Measurements from ENCODE around the gene GCNT2.
"Not testable (repeated sequence)": the region's sequence is repeated elsewhere in the genome, so short reads cannot be mapped to it uniquely, and the experiment has no call there.

Gene GCNT2

DNA sequence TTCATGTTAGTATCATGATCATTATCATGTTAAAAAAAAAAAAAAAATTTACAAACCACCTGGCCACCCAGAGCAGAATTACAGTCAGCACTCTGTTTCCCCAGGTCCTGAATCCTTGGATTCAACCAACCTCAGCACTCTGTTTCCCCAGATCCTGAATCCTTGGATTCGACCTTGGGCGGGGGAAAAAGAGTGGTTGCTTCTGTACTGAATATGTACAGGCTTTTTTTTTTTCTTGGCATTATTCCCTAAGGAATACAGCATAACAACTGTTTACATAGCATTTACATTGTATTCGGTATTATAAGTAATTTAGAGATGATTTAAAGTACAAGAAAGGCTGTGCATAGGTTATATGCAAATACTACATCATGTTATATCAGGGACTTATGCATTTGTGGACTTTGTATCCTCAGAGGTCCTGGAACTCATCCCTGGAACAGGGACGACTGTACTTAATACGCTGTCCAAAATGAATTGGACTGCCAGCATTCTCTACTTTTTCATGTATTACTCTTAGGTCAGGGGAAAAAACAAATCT, 31.2 kb downstream of the GCNT2 start:
- no peak for DNase-seq

DNA sequence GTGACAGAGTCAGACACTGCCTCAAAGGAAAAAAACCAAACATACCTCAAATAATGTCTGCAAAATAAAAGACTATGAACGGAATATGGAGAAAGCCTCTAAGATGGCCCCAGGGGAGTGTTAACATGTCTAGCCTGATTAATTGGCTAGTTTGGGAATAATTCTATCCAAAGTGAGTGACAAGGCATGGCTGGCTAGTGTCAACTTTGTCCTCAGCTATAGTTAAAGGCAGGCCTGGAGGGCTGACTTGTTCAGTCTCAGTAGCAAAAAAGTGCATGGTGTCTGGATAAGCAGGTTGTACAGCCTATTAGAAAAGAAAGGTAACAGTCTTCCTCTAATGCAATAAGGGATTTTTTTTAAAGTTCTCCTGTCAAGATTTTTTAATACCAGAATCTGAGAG, 32.7 kb downstream of the GCNT2 start:
- no peak for DNase-seq

DNA sequence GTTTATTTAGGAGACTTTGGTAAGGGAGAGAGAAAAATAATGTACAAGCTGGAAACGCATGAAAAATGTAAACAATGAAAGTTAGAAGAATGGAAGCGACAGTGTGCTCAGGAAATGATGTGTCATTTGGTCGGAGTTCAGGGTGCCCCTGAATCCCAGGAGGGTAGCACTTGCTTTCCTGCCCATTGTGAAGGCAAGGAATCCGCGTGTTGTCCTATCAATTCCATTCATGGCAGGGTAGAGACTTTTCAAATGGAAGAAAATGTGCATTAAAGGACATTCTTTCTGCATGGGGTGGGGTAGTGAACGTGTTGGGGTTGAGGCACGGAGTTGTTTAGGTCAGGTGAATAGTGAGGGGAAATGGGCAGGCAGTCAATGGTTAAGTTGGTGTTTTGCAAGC, 33.7 kb downstream of the GCNT2 start:
- no peak for DNase-seq

DNA sequence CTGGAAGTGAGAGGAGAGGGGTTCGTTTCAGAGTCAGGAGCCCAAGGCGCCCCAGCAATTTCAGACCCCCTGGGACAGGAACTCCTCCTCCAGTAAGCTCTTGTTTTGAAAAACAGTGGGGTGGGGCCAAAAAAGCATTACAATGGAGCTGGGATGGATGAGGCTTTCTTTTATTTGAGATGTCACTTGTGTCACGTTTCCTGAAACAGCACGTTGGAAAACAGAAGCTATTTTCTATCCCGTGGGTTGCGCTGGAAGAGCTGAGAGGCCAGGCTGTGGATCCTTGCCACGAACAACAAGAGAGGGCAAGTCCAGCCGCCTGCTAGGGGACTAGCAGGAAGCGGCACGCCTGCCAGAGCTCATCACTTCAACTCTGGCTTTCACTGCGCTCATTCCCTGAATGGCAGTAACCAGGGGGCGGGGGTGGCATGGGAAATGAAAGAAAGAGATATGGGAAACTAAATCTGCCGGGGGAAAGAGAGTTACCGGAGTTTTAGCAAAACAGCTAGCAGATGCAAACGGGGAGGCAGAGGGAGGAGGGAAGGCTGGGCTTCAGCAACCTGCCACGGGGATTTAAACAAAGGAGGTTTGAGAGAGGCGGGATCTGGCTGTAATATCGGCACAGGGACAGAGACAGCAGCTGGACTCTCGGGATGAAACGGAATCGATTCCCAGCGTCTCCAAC, 34.6 kb downstream of the GCNT2 start:
- DNase-seq, result no peak

DNA sequence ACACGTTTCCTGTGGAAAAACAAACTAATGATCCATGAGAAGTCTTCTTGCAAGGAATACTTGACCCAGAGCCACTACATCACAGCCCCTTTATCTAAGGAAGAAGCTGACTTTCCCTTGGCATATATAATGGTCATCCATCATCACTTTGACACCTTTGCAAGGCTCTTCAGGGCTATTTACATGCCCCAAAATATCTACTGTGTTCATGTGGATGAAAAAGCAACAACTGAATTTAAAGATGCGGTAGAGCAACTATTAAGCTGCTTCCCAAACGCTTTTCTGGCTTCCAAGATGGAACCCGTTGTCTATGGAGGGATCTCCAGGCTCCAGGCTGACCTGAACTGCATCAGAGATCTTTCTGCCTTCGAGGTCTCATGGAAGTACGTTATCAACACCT, 35.4 kb downstream of the GCNT2 start:
- no peak for DNase-seq

DNA sequence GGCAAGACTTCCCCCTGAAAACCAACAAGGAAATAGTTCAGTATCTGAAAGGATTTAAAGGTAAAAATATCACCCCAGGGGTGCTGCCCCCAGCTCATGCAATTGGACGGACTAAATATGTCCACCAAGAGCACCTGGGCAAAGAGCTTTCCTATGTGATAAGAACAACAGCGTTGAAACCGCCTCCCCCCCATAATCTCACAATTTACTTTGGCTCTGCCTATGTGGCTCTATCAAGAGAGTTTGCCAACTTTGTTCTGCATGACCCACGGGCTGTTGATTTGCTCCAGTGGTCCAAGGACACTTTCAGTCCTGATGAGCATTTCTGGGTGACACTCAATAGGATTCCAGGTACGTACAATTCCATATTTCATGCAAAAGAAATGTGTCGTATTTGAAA, 35.8 kb downstream of the GCNT2 start:
- DNase-seq, result no peak

DNA sequence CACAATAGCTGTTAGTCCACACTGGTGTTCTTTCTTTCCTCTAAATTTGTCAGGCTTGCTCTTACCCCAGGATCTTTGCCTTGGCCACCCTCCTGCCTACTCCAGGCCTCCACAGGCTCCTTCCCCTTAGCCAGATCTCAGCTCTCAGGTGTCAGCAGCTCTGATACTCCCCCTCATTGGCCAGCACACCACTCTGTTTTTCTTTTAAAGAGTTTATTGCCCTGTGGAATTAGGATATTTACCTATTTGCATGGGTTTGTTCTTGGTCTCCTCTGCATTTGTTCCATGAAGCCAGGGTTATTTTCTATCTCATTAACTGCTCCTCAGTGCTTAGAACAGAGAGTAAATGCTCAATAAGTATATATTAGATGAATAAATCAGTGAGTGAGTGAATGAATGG, 36.8 kb downstream of the GCNT2 start:
- no peak for DNase-seq

DNA sequence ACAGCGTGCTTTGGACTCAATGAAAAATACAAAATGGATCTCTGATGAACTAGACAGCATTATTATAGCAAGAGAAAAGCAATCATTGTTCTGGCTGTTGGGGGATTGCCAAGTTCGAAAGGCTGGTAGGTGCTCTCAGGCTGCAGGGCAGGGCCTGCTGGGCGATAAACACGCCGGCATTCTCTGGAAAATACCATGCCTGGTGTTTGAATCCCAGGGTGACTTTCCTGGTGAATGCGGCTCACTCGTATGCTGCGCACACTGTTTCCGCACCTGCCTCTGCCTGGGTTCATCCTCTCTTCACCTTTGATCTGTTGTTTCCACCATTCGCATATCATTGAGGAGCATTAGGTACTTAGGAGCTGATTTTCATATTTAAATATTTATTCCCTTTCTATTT, 37.4 kb downstream of the GCNT2 start:
- no peak for DNase-seq

DNA sequence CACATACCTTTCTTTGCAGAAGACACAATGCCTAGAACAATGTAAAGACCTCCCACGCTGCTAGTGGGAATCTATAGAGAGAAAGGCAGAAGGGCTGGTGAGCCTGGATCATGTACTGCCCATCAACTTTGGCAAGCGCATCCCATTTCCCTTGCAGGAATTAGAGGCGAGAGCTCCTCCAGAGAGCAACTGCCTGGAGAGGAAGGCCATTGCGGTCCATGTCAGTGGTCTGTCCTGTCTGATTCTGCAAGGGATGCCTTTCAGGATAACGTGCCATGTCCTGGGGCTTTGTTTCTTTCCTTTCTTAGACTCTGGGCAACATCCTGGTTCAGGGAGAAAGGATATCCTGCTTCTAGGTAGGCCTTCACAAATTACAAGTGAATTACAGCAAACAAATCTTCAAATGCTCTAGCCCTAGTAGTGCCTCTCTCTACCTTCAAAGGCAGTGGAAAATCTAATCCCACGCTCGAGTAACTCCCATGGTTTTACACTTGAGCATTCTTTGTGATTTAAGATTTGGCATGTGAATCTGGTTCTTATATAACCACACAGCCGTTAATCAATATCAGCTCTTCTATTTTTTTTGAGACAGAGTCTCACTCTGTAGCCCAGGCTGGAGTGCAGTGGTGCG, 38.5 kb downstream of the GCNT2 start:
- DNase-seq, result no peak

DNA sequence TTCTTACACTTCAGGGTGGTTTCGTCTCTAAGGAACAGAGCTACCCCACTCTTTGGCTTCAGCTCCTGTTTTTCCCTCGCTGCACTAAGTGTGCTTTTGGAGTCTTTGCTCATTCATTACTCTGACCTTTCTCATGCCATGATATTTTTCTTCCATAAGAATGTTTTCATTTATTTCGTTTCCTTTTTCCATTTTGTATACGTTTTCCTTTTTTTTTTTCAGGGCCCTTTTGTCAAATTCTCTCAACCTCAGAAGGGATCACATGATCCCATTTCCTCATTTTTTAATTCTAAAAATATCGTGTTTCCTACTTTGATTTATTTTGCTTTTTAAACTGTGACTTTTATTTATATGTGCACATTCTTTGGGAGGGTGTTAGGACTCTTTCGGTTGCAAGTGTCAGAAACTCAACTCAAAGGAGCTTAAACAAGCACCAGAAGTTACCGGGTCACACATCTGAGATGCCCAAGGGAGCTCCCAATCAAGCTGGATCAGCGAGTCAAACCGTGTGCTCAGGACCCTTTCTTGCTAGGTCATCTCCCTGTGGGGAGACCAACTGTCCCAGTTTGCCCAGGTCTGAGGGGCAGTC, 40.6 kb downstream of the GCNT2 start:
- DNase-seq, result no peak

DNA sequence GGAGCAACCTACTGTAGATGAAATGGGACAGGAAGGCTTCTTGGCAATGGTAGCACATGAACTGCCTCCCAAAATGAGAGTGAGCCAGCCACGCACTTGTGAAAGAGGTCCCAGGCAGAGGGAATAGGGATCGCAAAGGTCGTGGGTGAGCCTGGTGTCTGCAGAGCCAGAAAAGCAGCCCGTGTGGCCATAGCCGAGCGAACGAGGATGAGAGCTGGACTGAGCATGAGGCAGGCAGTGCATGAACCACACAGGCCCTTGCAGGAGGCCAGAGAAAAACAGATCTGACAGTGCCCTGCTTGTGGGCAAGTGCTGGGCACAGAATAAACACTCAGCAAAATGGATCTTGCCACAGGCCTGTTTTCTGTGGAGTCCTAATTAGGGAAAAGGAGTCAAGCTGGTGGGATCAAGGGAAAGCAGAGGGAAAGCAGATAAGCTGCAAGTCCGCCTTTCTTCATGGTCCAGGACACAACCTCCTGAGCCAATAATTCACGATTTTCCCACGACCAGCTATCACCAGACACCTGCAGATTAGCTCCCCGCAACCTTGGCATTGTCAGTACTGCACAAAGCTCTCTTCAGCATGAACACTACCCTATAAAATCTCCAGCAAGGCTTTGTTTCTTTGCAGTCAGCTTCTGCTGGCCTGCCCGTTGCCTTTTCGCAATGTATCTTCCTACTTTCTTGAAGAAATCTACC, 44.0 kb downstream of the GCNT2 start:
- no peak for DNase-seq

DNA sequence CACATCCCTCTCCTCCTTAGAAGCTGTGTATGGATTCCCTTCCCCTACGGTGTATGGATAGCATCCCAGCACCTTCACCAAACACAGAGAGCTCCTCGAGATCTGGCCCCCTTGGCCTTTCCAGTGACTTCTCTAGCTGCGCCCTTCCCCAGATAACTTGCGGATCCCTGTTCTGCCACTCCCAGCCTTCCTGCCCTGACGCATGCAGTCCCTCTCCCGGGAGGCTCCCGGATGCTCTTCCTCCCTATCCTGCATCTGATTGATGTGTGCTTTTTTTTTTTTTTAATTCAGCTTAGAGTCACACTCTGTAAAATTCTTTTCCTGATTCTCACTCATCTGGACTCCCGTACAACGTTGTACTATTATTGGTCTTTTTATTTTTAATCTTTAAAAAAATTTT, 44.8 kb downstream of the GCNT2 start:
- DNase-seq, result no peak

DNA sequence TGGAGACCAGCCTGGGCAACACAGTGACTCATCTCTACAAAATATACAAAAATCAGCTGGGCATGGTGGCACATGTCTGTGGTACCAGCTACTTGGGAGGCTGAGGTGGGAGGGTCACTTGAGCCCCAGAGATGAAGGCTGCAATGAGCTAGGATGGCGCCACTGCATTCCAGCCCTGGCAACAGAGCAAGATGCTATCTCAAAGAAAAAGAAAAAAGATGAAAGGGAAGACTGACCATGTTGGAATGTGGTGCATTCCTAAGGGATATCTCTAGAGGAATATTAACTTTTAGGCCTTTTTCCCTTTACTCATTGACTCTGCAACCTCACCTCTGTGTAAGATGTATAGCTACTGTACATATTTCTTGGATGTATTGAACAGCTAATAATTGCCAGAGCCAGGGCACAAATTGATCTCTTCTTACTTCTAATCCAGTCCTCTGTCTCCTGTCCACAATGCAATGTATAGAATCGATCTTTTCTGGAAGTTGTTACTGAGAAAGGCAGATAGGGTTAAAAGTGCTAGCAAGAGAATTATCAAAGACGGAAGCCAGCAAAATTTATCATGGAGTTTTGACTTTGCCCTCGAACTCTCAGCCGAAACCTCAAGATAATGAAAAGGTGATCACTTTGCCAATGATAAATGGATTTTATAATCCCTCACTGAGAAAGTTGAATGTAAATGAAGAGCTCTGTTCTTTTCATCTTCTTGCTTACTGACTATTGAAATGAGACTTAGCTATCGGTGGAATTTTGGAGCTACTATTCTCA, 46.3 kb downstream of the GCNT2 start:
- no peak for DNase-seq

DNA sequence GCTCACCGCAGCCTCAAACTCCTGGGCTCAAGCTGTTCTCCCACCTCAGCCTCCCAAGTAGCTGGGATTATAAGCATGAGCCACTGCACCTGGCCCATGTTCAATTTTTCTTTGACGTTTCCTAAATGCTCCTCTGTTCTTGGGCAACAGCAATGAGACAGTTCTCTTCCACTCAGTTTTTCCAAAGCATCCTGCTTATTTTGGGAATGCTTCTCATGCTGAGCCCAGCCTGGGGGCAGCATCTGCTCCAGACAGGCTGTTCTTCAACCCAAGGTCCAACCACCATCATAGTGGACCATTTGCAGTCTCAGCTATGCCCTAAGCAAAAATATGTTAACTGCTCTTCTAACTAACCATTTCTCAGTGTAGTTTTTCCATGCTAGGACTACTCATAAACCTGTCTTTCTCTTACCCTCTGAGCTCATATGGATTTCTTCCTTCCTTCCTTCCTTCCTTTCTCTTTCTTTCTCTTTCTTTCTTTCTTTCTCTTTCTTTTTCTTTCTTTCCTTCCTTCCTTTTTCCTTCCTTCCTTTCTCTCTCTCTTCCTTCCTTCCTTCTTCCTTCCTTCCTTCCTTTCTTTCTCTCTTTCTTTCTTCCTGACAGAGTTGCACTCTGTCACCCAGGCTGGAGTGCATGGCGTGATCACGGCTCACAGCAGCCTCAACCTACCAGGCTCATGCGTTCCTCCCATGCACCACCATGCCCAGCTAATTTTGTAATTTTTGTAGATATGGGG, 48.4 kb downstream of the GCNT2 start:
- no peak for DNase-seq

DNA sequence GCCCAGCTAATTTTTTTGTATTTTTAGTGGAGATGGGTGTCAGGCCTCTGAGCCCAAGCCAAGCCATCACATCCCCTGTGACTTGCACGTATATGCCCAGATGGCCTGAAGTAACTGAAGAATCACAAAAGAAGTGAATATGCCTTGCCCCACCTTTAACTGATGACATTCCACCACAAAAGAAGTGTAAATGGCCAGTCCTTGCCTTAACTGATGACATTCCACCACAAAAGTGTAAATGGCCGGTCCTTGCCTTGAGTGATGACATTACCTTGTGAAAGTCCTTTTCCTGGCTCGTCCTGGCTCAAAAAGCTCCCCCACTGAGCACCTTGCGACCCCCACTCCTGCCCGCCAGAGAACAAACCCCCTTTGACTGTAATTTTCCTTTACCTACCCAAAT, 54.4 kb downstream of the GCNT2 start:
- not testable (repeated sequence) for DNase-seq

DNA sequence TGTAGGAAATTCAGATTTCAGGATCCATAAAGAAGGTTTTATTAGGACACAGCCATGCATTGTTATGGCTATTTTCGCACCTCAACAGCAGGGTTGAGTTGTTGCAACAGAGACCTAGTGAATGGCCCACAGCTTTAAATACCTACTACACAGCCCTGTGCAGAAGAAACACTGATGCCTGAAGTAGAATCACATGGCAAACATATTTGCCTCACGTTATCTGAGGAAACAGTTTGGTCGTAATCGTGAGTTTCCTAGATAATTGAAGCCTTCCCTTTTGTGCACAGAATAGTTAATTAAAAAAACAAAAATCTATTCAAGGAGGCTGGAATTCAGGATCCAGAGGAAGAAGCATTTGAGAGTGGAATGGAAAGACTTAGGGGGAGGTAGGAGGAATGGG, 55.1 kb downstream of the GCNT2 start:
- no peak for DNase-seq

DNA sequence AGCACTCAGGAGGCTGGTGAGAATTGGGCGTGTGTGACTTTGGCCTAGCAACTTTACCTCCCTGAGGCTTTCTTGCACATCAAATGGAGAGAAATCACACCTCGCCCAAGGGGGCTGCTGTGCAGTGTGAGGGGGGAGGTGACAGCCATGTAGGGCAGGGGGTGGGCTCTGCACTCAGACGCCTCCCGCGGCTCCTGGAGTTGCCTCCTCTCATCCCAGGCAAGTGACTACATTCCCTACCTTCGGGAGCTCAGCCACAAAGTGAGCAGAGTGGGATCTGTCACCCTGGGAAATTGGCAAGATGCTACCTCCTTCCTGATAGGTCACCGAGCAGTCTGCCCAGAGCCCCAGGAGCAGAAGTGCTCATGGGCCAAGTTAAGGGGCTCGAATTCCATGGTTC, 56.0 kb downstream of the GCNT2 start:
- no peak for DNase-seq

DNA sequence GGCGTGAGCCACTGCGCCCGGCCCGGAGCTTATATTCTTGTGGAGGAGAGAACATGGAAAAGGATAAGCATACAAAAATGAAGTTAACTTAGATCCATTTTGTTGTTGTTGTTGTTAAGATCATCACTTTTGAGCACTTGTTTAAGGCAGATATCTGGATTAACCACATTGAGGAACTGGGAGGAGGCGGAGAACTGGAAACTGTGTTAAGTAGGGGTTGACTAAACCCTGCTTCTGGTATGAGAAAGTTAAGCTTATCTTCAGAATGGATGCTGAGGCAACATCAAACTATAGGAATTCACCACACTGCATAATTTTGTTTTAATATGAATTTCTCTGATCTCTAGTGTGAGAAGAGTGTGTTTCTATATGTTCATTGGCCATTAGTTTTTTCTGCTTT, 57.6 kb downstream of the GCNT2 start:
- no peak for DNase-seq

DNA sequence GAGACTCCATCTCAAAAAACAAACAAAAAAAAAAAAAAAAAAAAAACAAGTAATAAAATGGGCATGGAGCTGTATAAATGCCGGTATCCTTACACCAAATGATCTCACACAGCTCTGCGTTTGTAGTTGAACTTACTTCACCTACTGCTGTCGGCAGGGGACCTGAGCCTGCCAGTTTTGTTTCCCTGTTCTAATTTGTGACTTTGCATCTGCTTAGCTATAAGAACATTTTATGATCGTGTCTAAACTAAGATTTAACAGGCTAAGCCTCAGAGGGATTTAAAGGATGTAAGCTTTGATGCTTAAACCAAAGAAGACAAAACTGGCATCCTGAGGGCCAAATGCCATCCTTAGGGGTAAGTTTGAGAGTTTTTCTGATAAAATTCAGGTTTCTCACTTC, 58.7 kb downstream of the GCNT2 start:
- DNase-seq, result no peak

DNA sequence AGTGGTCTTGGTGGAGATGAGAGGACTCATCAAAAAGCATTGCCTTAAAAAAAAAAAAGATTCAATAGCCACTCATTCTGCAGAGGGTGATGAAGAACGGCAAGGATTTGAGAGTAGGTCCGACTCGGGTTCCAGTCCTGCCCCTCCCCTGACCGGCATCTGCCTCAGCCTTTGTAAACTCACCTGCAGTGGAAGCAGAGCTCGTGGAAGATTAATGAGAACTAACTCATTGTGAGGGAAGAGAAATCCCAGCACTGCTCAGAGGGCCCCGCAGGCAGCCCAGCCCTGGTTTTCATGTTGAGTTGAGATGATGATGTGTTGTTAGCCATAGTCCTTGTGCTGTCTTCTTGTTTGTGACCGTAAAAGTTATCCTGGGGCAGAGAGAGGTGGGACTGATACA, 59.4 kb downstream of the GCNT2 start:
- DNase-seq, result no peak

DNA sequence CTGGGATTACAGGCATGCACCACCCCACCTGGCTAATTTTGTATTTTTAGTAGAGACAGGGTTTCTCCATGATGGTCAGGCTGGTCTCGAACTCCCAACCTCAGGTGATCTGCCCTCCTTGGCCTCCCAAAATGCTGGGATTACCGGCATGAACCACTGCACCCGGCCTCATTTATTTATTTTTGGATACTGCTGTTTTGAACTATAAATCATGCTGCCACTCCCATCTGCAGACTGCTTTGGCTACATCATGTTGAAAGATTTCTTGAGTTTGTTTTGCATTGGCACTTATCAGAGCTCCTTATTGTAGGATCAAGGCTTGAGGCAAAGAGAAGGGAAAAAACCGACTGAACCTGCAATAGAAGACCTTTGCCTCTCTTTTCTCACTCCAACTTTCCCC, 60.3 kb downstream of the GCNT2 start:
- not testable (repeated sequence) for DNase-seq

DNA sequence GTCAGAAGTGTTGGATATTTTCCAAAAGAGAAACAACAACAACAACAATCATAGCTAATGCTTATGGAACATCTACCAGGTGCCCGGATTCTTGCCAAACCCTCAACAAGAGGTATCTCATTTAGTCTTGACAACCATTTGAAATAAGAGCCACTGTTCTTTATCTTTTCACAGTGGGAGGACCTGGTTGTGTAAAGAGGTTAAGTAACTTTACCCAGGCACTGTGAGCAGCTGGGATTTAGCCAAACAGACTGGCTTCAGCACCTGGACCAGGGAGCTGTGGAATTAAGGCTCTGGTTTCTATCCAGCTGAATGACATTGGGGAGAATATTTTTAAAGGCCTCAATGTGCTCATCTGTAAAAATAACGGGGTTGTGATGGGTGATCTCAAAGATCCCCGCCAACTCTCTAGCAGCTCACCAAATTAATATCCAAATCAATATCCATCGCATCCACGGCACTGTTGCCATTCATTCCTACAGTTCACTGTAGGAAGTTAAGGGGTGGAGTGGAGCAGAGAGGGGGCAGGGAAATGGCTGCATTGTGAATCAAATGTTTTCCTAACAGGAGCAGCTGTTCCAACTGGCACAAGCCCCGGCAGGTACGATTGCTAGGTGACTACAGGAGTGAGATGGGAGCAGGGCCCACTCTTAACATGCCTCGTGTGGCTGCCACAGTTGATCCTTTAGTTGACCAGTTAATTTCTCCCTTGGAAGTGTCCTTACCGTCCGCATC, 61.8 kb downstream of the GCNT2 start:
- DNase-seq, result no peak
